AG04450 (cell line): ENCODE results near the gene PLCD3. TPM values are rescaled to one million over a fixed set of nuclear protein-coding genes. Genes with fewer than 3 reads are reported as not detected.

Experiments
- CTCF ChIA-PET: fragments of 300-600, 350-600 bp; formaldehyde crosslinking; extraction: SDS; loops from one replicate; lab custom pipeline; 2022; ENCODE audit warnings: antibody characterized with exemption, inconsistent platforms; lab: Charles Lee
- POLR2A ChIA-PET: fragments of 350-600 bp; formaldehyde crosslinking; extraction: SDS; loops from one replicate; lab custom pipeline; 2021; ENCODE audit warnings: antibody characterized with exemption, inconsistent platforms; lab: Yijun Ruan, JAX
- DNase-seq: peaks from one replicate; pipeline ENCODE4 v3.0.0-alpha.2; 2011; ENCODE audit warnings: low read depth, low spot score
- H3K27ac ChIP-seq: one replicate; pipeline ENCODE4 v1.5.1; 2012; ENCODE audit warnings: low read depth, low read length, control low read depth
- H3K27me3 ChIP-seq: one replicate; pipeline ENCODE4 v1.6.0; 2012; ENCODE audit warnings: low read length; ENCODE audit not compliant: control insufficient read depth, insufficient read depth
- H3K4me3 ChIP-seq: 2 replicates; pipeline ENCODE4 v1.5.1; 2011; ENCODE audit warnings: mild to moderate bottlenecking, low read depth, low read length, control low read depth
- H3K9me3 ChIP-seq: 2 replicates; pipeline ENCODE4 v1.5.1; 2012; ENCODE audit warnings: low read length; ENCODE audit not compliant: control insufficient read depth, insufficient read depth
- polyA plus RNA-seq: library from polyadenylated mRNA; depleted of rRNA; stranded (reverse); fragments of >200 nt; gene quantifications from 2 replicates; pipeline ENCODE4 v1.2.3, GENCODE V29; 2011
- TF ChIP-seq, protein P1 (sequence below): IDR thresholded peaks from 2 replicates; pipeline ENCODE4 v1.5.1; 2011; ENCODE audit warnings: low read depth, low read length, control low read depth, inconsistent platforms

PLCD3 gene
- polyA plus RNA-seq, 1 experiment: 28.2 TPM

- TF ChIP-seq, protein P1, sequence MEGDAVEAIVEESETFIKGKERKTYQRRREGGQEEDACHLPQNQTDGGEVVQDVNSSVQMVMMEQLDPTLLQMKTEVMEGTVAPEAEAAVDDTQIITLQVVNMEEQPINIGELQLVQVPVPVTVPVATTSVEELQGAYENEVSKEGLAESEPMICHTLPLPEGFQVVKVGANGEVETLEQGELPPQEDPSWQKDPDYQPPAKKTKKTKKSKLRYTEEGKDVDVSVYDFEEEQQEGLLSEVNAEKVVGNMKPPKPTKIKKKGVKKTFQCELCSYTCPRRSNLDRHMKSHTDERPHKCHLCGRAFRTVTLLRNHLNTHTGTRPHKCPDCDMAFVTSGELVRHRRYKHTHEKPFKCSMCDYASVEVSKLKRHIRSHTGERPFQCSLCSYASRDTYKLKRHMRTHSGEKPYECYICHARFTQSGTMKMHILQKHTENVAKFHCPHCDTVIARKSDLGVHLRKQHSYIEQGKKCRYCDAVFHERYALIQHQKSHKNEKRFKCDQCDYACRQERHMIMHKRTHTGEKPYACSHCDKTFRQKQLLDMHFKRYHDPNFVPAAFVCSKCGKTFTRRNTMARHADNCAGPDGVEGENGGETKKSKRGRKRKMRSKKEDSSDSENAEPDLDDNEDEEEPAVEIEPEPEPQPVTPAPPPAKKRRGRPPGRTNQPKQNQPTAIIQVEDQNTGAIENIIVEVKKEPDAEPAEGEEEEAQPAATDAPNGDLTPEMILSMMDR: no peak
- ChIA-PET POLR2A (interaction anchor here (3.1 to 5.4 kb wide), 2 partner anchors 11 to 22 kb away, joined by 34 to 73 read pairs; partner anchors contain the start of genes HEXIM1 and HEXIM2), CTCF (interaction anchor here (0.7 to 4.8 kb wide), 4 partner anchors 14 to 76 kb away, joined by 3 to 42 read pairs (median 12); partner anchors contain the start of gene ACBD4)
- H3K27me3 ChIP-seq: no peaks in the 10 kb centered on the region
- no peak overlapping the region for H3K4me3 ChIP-seq
- peak overlapping the region; percentile 75 for H3K27ac ChIP-seq
- no peaks in the 10 kb centered on the region; the same call in 1 of the 2 replicates for H3K9me3 ChIP-seq
- no peak for DNase-seq
Measured at GRCh38 chr17:45172232-45172540, 39.9 kb upstream of the PLCD3 start.

GRCh38 chr17:45171338-45172231 lies 39.3 kb upstream of the PLCD3 start:
- no peaks in the 10 kb centered on the region; the same call in 1 of the 2 replicates for H3K9me3 ChIP-seq
- peak overlapping the region; percentile 7; the same call in 1 of the 2 replicates for H3K4me3 ChIP-seq
- ChIA-PET CTCF (interaction anchor here (0.5 to 4.8 kb wide), 4 partner anchors 26 to 205 kb away, joined by 3 to 42 read pairs (median 16); partner anchors contain the start of gene ACBD4), POLR2A (interaction anchor here (0.6 to 5.4 kb wide), 5 partner anchors 8 to 36 kb away, joined by 3 to 73 read pairs (median 4); partner anchors contain the start of genes ACBD4, HEXIM1 and HEXIM2)
- TF ChIP-seq, protein P1: no peak
- H3K27ac ChIP-seq: peak overlapping the region; percentile 75
- no peaks in the 10 kb centered on the region for H3K27me3 ChIP-seq
- DNase-seq: no peak

DNA sequence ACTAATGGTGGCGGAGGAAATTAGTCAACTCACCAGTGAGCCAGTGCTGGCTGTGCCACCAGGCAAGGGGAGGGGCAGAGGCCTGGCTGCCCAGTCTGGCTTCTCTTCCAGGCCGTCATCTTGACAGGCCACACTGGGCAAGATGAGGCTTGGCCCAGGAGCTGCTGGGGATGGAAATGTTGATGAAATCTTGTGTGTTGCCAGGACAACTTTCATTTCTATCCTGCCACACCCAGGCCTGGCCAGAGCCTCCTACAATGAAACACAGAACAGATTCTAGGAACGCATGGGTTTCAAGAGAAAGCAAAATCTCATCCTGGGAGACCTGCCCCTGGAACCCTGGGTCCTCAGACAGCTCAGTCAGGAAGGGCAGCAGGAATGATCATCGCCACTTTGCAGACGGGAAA lies 38.6 kb upstream of the PLCD3 start:
- no peak for DNase-seq
- H3K9me3 ChIP-seq: no peaks in the 10 kb centered on the region; the same call in 1 of the 2 replicates
- H3K4me3 ChIP-seq: no peak overlapping the region; the same call in 1 of the 2 replicates
- H3K27ac ChIP-seq: peak overlapping the region; percentile 75
- TF ChIP-seq, protein P1: no peak
- H3K27me3 ChIP-seq: no peaks in the 10 kb centered on the region
- POLR2A ChIA-PET: interaction anchor here (0.6 to 5.4 kb wide), 5 partner anchors 9 to 35 kb away, joined by 3 to 73 read pairs (median 4); partner anchors contain the start of genes ACBD4, HEXIM1 and HEXIM2
- CTCF ChIA-PET: interaction anchor here (1.9 to 4.8 kb wide), 2 partner anchors 27 to 35 kb away, joined by 9 to 42 read pairs; partner anchors contain the start of gene ACBD4

GRCh38 chr17:45170280-45170930 lies 38.1 kb upstream of the PLCD3 start:
- no peak for DNase-seq
- H3K4me3 ChIP-seq: no peak overlapping the region
- H3K27ac ChIP-seq: peak overlapping the region; percentile 75
- ChIA-PET POLR2A (interaction anchor here (0.8 to 5.4 kb wide), 3 partner anchors 9 to 35 kb away, joined by 4 to 73 read pairs (median 34); partner anchors contain the start of genes ACBD4, HEXIM1 and HEXIM2), CTCF (interaction anchor here (1.9 to 4.8 kb wide), 2 partner anchors 27 to 35 kb away, joined by 9 to 42 read pairs; partner anchors contain the start of gene ACBD4)
- H3K27me3 ChIP-seq: no peaks in the 10 kb centered on the region
- TF ChIP-seq, protein P1: no peak
- H3K9me3 ChIP-seq: no peaks in the 10 kb centered on the region; the same call in 1 of the 2 replicates
